OCI-LY7 (cell line): ENCODE measurements around the gene KCNIP4. TPM values are rescaled to one million over a fixed set of nuclear protein-coding genes. Genes with fewer than 3 reads are reported as not detected.

Experiments
- BruUV-seq: library from RNA; stranded (reverse); fragments of 400-500 nt; replicated peaks from 2 replicates; lab custom pipeline; 2021; lab: Mats Ljungman, UMichigan
- CTCF ChIA-PET: fragments of 300-600 bp; sonication (Branson Sonifier 250); formaldehyde crosslinking; loops from one replicate; lab custom pipeline; 2022; ENCODE audit warnings: antibody characterized with exemption; ENCODE audit not compliant: unreplicated experiment; lab: Charles Lee
- POLR2A ChIA-PET: fragments of 300-600 bp; sonication (Branson Sonifier 250); formaldehyde crosslinking; loops from one replicate; lab custom pipeline; 2022; ENCODE audit warnings: antibody characterized with exemption; lab: Charles Lee
- DNase-seq: peaks from one replicate; pipeline ENCODE4 v3.0.0-alpha.2; 2015; ENCODE audit warnings: low spot score
- H2AFZ ChIP-seq: fragments of 200-600 bp; sonication (generic), shearing (Covaris generic); 2 replicates; pipeline ENCODE4 v1.6.1; 2014; ENCODE audit warnings: mild to moderate bottlenecking, antibody characterized with exemption, low read length, moderate library complexity
- H3K27ac ChIP-seq: fragments of 200-600 bp; sonication (generic); 2 replicates; pipeline ENCODE4 v1.5.1; 2014; ENCODE audit warnings: mixed run types, low read depth, mild to moderate bottlenecking, moderate library complexity, low read length, inconsistent platforms; ENCODE audit not compliant: poor library complexity, severe bottlenecking
- H3K36me3 ChIP-seq: fragments of 200-600 bp; sonication (generic); 2 replicates; pipeline ENCODE4 v1.6.1; 2014; ENCODE audit warnings: mild to moderate bottlenecking, antibody characterized with exemption, low read length, moderate library complexity, mixed read lengths; ENCODE audit not compliant: insufficient read depth
- H3K4me1 ChIP-seq: fragments of 200-600 bp; sonication (generic); 2 replicates; pipeline ENCODE4 v1.5.1; 2014; ENCODE audit warnings: mild to moderate bottlenecking, low read length; ENCODE audit not compliant: insufficient read depth, poor library complexity, severe bottlenecking
- H3K4me2 ChIP-seq: fragments of 200-600 bp; sonication (generic); 2 replicates; pipeline ENCODE4 v1.6.1; 2014; ENCODE audit warnings: mild to moderate bottlenecking, low read length
- H3K4me3 ChIP-seq: fragments of 200-600 bp; sonication (generic); 2 replicates; pipeline ENCODE4 v1.5.1; 2014; ENCODE audit warnings: mild to moderate bottlenecking, low read depth, low read length; ENCODE audit not compliant: poor library complexity, severe bottlenecking
- H3K79me2 ChIP-seq: fragments of 200-600 bp; sonication (generic); 2 replicates; pipeline ENCODE4 v1.6.1; 2016; ENCODE audit warnings: low read depth, mild to moderate bottlenecking, low read length, moderate library complexity, mixed read lengths; ENCODE audit not compliant: insufficient read depth
- H3K9me2 ChIP-seq: fragments of 200-600 bp; sonication (generic); 2 replicates; pipeline ENCODE4 v1.6.1; 2016; ENCODE audit warnings: mild to moderate bottlenecking, low read length, mixed read lengths; ENCODE audit not compliant: insufficient read depth
- H3K9me3 ChIP-seq: fragments of 200-600 bp; sonication (generic); 2 replicates; pipeline ENCODE4 v1.6.1; 2014; ENCODE audit warnings: mild to moderate bottlenecking, mixed run types, low read length, mixed read lengths
- H4K20me1 ChIP-seq: fragments of 200-600 bp; sonication (generic); 2 replicates; pipeline ENCODE4 v1.6.1; 2014; ENCODE audit warnings: mild to moderate bottlenecking, antibody characterized with exemption, low read length, moderate library complexity, mixed read lengths; ENCODE audit not compliant: insufficient read depth
- CTCF ChIP-seq: fragments of 200-600 bp; sonication (generic); conservative IDR thresholded peaks from 2 replicates; pipeline ENCODE4 v1.5.1; 2014; ENCODE audit warnings: mild to moderate bottlenecking, antibody characterized with exemption, low read length, moderate library complexity, mixed read lengths
- EZH2phosphoT487 ChIP-seq: fragments of 200-600 bp; sonication (generic); IDR thresholded peaks from 2 replicates; pipeline ENCODE4 v1.6.1; 2018; ENCODE audit warnings: low read depth, borderline replicate concordance, mild to moderate bottlenecking, mixed run types, antibody characterized with exemption, low read length, moderate library complexity, mixed read lengths
- intact Hi-C: fragments of 100-400 bp; cut with micrococcal nuclease; formaldehyde crosslinking; loops from one replicate; pipeline ENCODE4 v1.10.0; 2022; ENCODE audit not compliant: unreplicated experiment
- total RNA-seq, 2 experiments: library from RNA; depleted of rRNA in 1 of 2; stranded (reverse); fragments of >200 nt in 1 of 2; shearing (Covaris generic) in 1 of 2; gene quantifications; 2 replicates each; pipeline ENCODE4 v1.2.3, GENCODE V29; 2014 to 2022

The KCNIP4 gene
- total RNA-seq, 2 experiments from 2014 or later, result not detected

- no peaks in the 10 kb centered on the region for H3K36me3 ChIP-seq
- TF ChIP-seq EZH2phosphoT487 (no peak), CTCF (no peak)
- H3K4me2 ChIP-seq, result no peak overlapping the region
- POLR2A ChIA-PET, result interaction anchor here (1.3 kb wide), 1 partner anchor 13 kb away, joined by 3 read pairs; no protein-coding TSS in a partner anchor
- CTCF ChIA-PET, result no interaction called here
- no peak overlapping the region for H2AFZ ChIP-seq
- no peaks in the 10 kb centered on the region for H4K20me1 ChIP-seq
- no peaks in the 10 kb centered on the region for H3K9me3 ChIP-seq
- no peaks in the 10 kb centered on the region for H3K9me2 ChIP-seq
- H3K4me3 ChIP-seq, result no peak overlapping the region
- no peak overlapping the region for H3K27ac ChIP-seq
- no peaks in the 10 kb centered on the region for H3K4me1 ChIP-seq
- DNase-seq, result no peak
- no peaks in the 10 kb centered on the region for H3K79me2 ChIP-seq
- intact Hi-C loops, result no loop called here
- BruUV-seq, result no TSS peak
Measured at GRCh38 chr4:20764366-20764992, 1184.1 kb downstream of the KCNIP4 start.

- Histone ChIP-seq H2AFZ (no peak overlapping the region), H3K27ac (no peak overlapping the region), H3K9me2 (no peaks in the 10 kb centered on the region), H3K79me2 (no peaks in the 10 kb centered on the region), H3K4me2 (no peak overlapping the region), H3K36me3 (no peaks in the 10 kb centered on the region), H3K4me3 (no peak overlapping the region), H3K4me1 (no peaks in the 10 kb centered on the region), H3K9me3 (no peaks in the 10 kb centered on the region), H4K20me1 (no peaks in the 10 kb centered on the region)
- BruUV-seq, result no TSS peak
- intact Hi-C loops, result no loop called here
- POLR2A ChIA-PET, result no interaction called here
- CTCF ChIA-PET, result no interaction called here
- no peak for DNase-seq
- TF ChIP-seq CTCF (no peak), EZH2phosphoT487 (no peak)
Measured at GRCh38 chr4:20761826-20762225, 1186.7 kb downstream of the KCNIP4 start.

- no peak overlapping the region for H2AFZ ChIP-seq
- no peak for DNase-seq
- H4K20me1 ChIP-seq, result no peaks in the 10 kb centered on the region
- intact Hi-C loops, result no loop called here
- no peak overlapping the region for H3K27ac ChIP-seq
- no peaks in the 10 kb centered on the region for H3K9me3 ChIP-seq
- no peak for TF ChIP-seq CTCF
- no peak for TF ChIP-seq EZH2phosphoT487
- no peaks in the 10 kb centered on the region for H3K4me1 ChIP-seq
- no TSS peak for BruUV-seq
- no peak overlapping the region for H3K4me3 ChIP-seq
- no peaks in the 10 kb centered on the region for H3K36me3 ChIP-seq
- ChIA-PET POLR2A (no interaction called here), CTCF (no interaction called here)
- no peaks in the 10 kb centered on the region for H3K79me2 ChIP-seq
- no peaks in the 10 kb centered on the region for H3K9me2 ChIP-seq
- H3K4me2 ChIP-seq, result no peak overlapping the region
Measured at GRCh38 chr4:20761382-20761781, 1187.2 kb downstream of the KCNIP4 start.
